CD4-positive, alpha-beta T cell (primary cell): ENCODE data around the gene PLEKHO2. TPM values are rescaled to one million over a fixed set of nuclear protein-coding genes. Genes with fewer than 3 reads are reported as not detected.

Experiments
- ATAC-seq: fragments of 200-7000 bp; cut with Tn5 transposase; one replicate; pipeline ENCODE4 v1.10.0; 2022; ENCODE audit warnings: mild to moderate bottlenecking; ENCODE audit not compliant: poor library complexity
- CTCF ChIA-PET: fragments of 350-600 bp; sonication (Branson Sonifier 250); formaldehyde crosslinking; loops from one replicate; lab custom pipeline; 2021; ENCODE audit warnings: antibody characterized with exemption, inconsistent platforms; lab: Charles Lee
- POLR2A ChIA-PET: fragments of 350-600 bp; sonication (Branson Sonifier 250); formaldehyde crosslinking; loops from one replicate; lab custom pipeline; 2021; ENCODE audit warnings: antibody characterized with exemption, inconsistent platforms; lab: Charles Lee
- DNase-seq, 14 experiments: peaks; one replicate each; pipeline ENCODE4 v3.0.0-alpha.2; 2013 to 2020; ENCODE audit warnings: mixed read lengths in 2 of 14
- H3K27ac ChIP-seq, 2 donors: one replicate each; pipeline versions ENCODE4 v1.5.1 to v1.7.0; 2013; ENCODE audit warnings: low read length in 2 of 2, low read depth in 1 of 2, mild to moderate bottlenecking in 1 of 2
- H3K27me3 ChIP-seq, 2 experiments: 1 replicate in 1 of 2; 2 replicates in 1 of 2; pipeline versions ENCODE4 v1.6.1 to v1.7.0; 2013; ENCODE audit warnings: low read length in 2 of 2, control low read depth in 1 of 2, mild to moderate bottlenecking in 1 of 2, moderate library complexity in 1 of 2; ENCODE audit not compliant: insufficient read depth in 2 of 2, control insufficient read depth in 1 of 2
- H3K36me3 ChIP-seq: one replicate; pipeline ENCODE4 v1.6.1; 2013; ENCODE audit warnings: low read length, control low read depth; ENCODE audit not compliant: insufficient read depth
- H3K4me1 ChIP-seq: one replicate; pipeline ENCODE4 v1.6.1; 2013; ENCODE audit warnings: low read length, control low read depth; ENCODE audit not compliant: insufficient read depth
- H3K4me3 ChIP-seq: one replicate; pipeline ENCODE4 v1.5.1; 2013; ENCODE audit warnings: mild to moderate bottlenecking, low read length, moderate library complexity
- H3K9me3 ChIP-seq, 2 experiments: 1 replicate in 1 of 2; 2 replicates in 1 of 2; pipeline versions ENCODE4 v1.6.1 to v1.7.0; 2013; ENCODE audit warnings: low read length in 2 of 2, mild to moderate bottlenecking in 2 of 2, control low read depth in 1 of 2, moderate library complexity in 1 of 2; ENCODE audit not compliant: control insufficient read depth in 1 of 2, insufficient read depth in 1 of 2
- H3K27ac Mint-ChIP-seq: one replicate; pipeline ENCODE4 v1.8.0; 2020; ENCODE audit warnings: mixed read lengths
- H3K27me3 Mint-ChIP-seq: one replicate; pipeline ENCODE4 v1.8.0; 2021; ENCODE audit warnings: mixed read lengths
- H3K36me3 Mint-ChIP-seq: one replicate; pipeline ENCODE4 v1.8.0; 2021; ENCODE audit warnings: low read depth, mixed read lengths
- H3K4me1 Mint-ChIP-seq: one replicate; pipeline ENCODE4 v1.8.0; 2021; ENCODE audit warnings: low read depth, mixed read lengths
- H3K4me3 Mint-ChIP-seq: one replicate; pipeline ENCODE4 v1.8.0; 2020; ENCODE audit warnings: mild to moderate bottlenecking, mixed read lengths
- H3K9me3 Mint-ChIP-seq: one replicate; pipeline ENCODE4 v1.8.0; 2020; ENCODE audit warnings: mixed read lengths
- CTCF ChIP-seq: fragments of 200-600 bp; IDR thresholded peaks from one replicate; pipeline ENCODE4 v1.8.0; 2022; ENCODE audit warnings: antibody characterized with exemption, mild to moderate bottlenecking
- intact Hi-C, 2 experiments: fragments of 100-400 bp; cut with DNase I in 1 of 2; cut with micrococcal nuclease in 1 of 2; formaldehyde crosslinking; loops; one replicate each; pipeline versions ENCODE4 v1.15.1 to v1.9.0; 2023 to 2025; cut with DNase I, micrococcal nuclease
- total RNA-seq, 174 experiments: library from RNA in 2 of 174; stranded (reverse) in 2 of 174; gene quantifications; one replicate each; pipeline ENCODE4 v1.2.3 and lab custom pipeline; 2021 to 2026

PLEKHO2 gene
- total RNA-seq, 2 experiments from 2014 or later = 5.6 to 5.9 TPM

DNA sequence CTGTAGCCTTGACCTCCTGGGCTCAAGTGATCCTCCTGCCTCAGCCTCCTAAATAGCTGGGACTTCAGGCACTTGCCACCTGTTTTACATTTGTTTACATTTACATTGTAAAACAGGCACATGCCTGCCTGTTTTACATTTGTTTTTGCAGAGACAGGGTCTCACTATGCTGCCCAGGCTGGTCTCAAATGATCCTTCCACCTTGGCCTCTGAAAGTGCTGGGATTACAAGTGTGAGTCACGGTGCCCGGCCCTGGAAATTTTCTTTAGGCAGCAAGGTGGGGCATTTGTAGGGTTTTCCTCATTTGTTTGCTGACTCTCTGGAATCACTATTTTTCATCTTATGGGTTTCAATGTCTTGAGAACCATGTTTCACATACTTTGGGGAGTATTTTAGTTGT, 41.2 kb upstream of the PLEKHO2 start:
- DNase-seq (no peak), ATAC-seq (no peak)
- Histone ChIP-seq H3K4me3 (no peak overlapping the region), H3K36me3 (no peaks in the 10 kb centered on the region), H3K9me3 (no peaks in the 10 kb centered on the region), H3K27ac (no peak overlapping the region), H3K4me1 (peaks cover 5% of the 10 kb centered on the region), H3K27me3 (no peaks in the 10 kb centered on the region)
- Mint-ChIP-seq H3K36me3 (no peaks in the 10 kb centered on the region), H3K4me1 (no peaks in the 10 kb centered on the region), H3K27ac (no peak overlapping the region), H3K27me3 (no peaks in the 10 kb centered on the region), H3K4me3 (no peak overlapping the region), H3K9me3 (no peaks in the 10 kb centered on the region)
- ChIA-PET POLR2A (no interaction called here), CTCF (no interaction called here)
- intact Hi-C loops = no loop called here
- no peak for TF ChIP-seq CTCF

DNA sequence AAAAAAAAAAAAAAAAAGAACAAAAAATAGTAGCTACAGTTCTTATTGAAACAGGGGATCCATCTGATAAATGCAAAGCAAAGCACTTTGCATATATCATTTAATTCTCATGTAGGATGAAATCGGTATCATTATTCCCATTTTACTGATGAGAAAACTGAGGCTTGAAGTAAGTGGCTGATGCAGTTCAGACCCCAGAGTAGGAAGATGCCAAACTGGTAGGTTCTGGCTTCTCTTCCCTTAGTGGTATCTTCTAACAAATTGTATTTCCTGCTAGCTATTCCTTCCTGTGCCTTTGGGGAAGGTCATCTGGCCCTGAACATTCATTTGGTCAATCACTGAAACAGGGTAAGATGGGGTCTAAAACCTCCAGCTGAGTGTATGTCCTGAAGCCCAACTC, 38.2 kb upstream of the PLEKHO2 start:
- Histone ChIP-seq H3K4me1 (peaks cover 5% of the 10 kb centered on the region), H3K4me3 (no peak overlapping the region), H3K27me3 (peaks cover 0 to 2% of the 10 kb centered on the region in 2 experiments), H3K9me3 (no peaks in the 10 kb centered on the region), H3K27ac (no peak overlapping the region), H3K36me3 (no peaks in the 10 kb centered on the region)
- intact Hi-C loops = no loop called here
- ChIA-PET CTCF (no interaction called here), POLR2A (no interaction called here)
- Mint-ChIP-seq H3K4me1 (no peaks in the 10 kb centered on the region), H3K27ac (no peak overlapping the region), H3K27me3 (no peaks in the 10 kb centered on the region), H3K9me3 (no peaks in the 10 kb centered on the region), H3K4me3 (no peak overlapping the region), H3K36me3 (no peaks in the 10 kb centered on the region)
- no peak for TF ChIP-seq CTCF
- DNase-seq = no peak
- ATAC-seq = no peak

GRCh38 chr15:64804619-64805018, 37.1 kb upstream of the PLEKHO2 start:
- H3K4me3 ChIP-seq = no peak overlapping the region
- Mint-ChIP-seq H3K36me3 (no peaks in the 10 kb centered on the region), H3K9me3 (no peaks in the 10 kb centered on the region), H3K4me1 (no peaks in the 10 kb centered on the region), H3K27me3 (no peaks in the 10 kb centered on the region), H3K4me3 (no peak overlapping the region), H3K27ac (no peak overlapping the region)
- POLR2A ChIA-PET = no interaction called here
- H3K36me3 ChIP-seq = no peaks in the 10 kb centered on the region
- DNase-seq = no peak
- TF ChIP-seq CTCF = no peak
- H3K27me3 ChIP-seq = peaks cover 0 to 5% of the 10 kb centered on the region in 2 experiments
- H3K27ac ChIP-seq = no peak overlapping the region
- CTCF ChIA-PET = no interaction called here
- no peaks in the 10 kb centered on the region for H3K9me3 ChIP-seq
- no peak for ATAC-seq
- intact Hi-C loops = no loop called here
- peaks cover 6% of the 10 kb centered on the region for H3K4me1 ChIP-seq
